WTC11 (cell line): Measurements from ENCODE around the gene BAIAP2. TPM values are rescaled to one million over a fixed set of nuclear protein-coding genes. Genes with fewer than 3 reads are reported as not detected.
A peak's percentile ranks its signal among the peaks of the same experiment; 100 is the strongest.

Experiments
- ATAC-seq: fragments of 200-7000 bp; cut with Tn5 transposase; 2 replicates; pipeline ENCODE4 v1.10.0; 2021; ENCODE audit warnings: mild to moderate bottlenecking, moderate library complexity
- CTCF ChIA-PET: fragments of 300-600 bp; sonication (Branson Sonifier 250); formaldehyde crosslinking; loops from one replicate; lab custom pipeline; 2021; ENCODE audit warnings: antibody characterized with exemption; lab: Charles Lee
- POLR2A ChIA-PET: fragments of 350-600 bp; sonication (Branson Sonifier 250); formaldehyde crosslinking; loops from one replicate; lab custom pipeline; 2021; ENCODE audit warnings: antibody characterized with exemption; lab: Charles Lee
- DNase-seq: peaks from one replicate; pipeline ENCODE4 v3.0.0; 2021; ENCODE audit warnings: low spot score
- H3K27ac Mint-ChIP-seq: 2 replicates; pipeline ENCODE4 v1.8.0; 2021; ENCODE audit warnings: mixed read lengths
- H3K27me3 Mint-ChIP-seq: 2 replicates; pipeline ENCODE4 v1.8.0; 2021; ENCODE audit warnings: low read depth, mild to moderate bottlenecking, moderate library complexity, mixed read lengths
- H3K36me3 Mint-ChIP-seq: 2 replicates; pipeline ENCODE4 v1.8.0; 2021; ENCODE audit warnings: mixed read lengths
- H3K4me1 Mint-ChIP-seq: 2 replicates; pipeline ENCODE4 v1.8.0; 2022; ENCODE audit warnings: mixed read lengths
- H3K4me3 Mint-ChIP-seq: 2 replicates; pipeline ENCODE4 v1.8.0; 2021; ENCODE audit warnings: mild to moderate bottlenecking, moderate library complexity, mixed read lengths
- H3K9me3 Mint-ChIP-seq: 2 replicates; pipeline ENCODE4 v1.8.0; 2021; ENCODE audit warnings: mixed read lengths
- GRHL2 ChIP-seq: fragments of 250-450 bp; sonication (Bioruptor Pico); IDR thresholded peaks from 2 replicates; pipeline ENCODE4 v1.8.0; 2022; ENCODE audit warnings: mild to moderate bottlenecking, moderate library complexity; ENCODE audit not compliant: insufficient replicate concordance, severe bottlenecking
- GTF2I ChIP-seq: fragments of 250-450 bp; sonication (Bioruptor Pico); conservative IDR thresholded peaks from 2 replicates; pipeline ENCODE4 v1.4.0; 2021; ENCODE audit warnings: mild to moderate bottlenecking
- HMGA2 ChIP-seq: fragments of 250-450 bp; sonication (Bioruptor Pico); IDR thresholded peaks from 2 replicates; pipeline ENCODE4 v1.4.0; 2021; ENCODE audit warnings: mild to moderate bottlenecking, moderate library complexity
- NFATC4 ChIP-seq: fragments of 250-450 bp; sonication (Bioruptor Pico); IDR thresholded peaks from 2 replicates; pipeline ENCODE4 v1.9.0; 2021; ENCODE audit warnings: mild to moderate bottlenecking
- NFYB ChIP-seq: sonication (generic); formaldehyde crosslinking; conservative IDR thresholded peaks from 2 replicates; pipeline ENCODE4 v1.8.0; 2022; ENCODE audit warnings: low read depth, missing genetic modification reagents
- RELA ChIP-seq: sonication (generic); formaldehyde crosslinking; IDR thresholded peaks from 2 replicates; pipeline ENCODE4 v1.8.1; 2022; ENCODE audit warnings: missing genetic modification reagents, mild to moderate bottlenecking, borderline replicate concordance
- SMAD4 ChIP-seq: sonication (generic); formaldehyde crosslinking; IDR thresholded peaks from 2 replicates; pipeline ENCODE4 v1.8.0; 2022; ENCODE audit warnings: mild to moderate bottlenecking, missing genetic modification reagents
- ZNF138 ChIP-seq: sonication (generic); formaldehyde crosslinking; conservative IDR thresholded peaks from 2 replicates; pipeline ENCODE4 v1.8.1; 2022; ENCODE audit warnings: mild to moderate bottlenecking, moderate library complexity, missing genetic modification reagents
- ZNF416 ChIP-seq: fragments of 250-450 bp; sonication (Bioruptor Pico); IDR thresholded peaks from 2 replicates; pipeline ENCODE4 v1.9.0; 2021; ENCODE audit warnings: mild to moderate bottlenecking, inconsistent platforms
- total RNA-seq: library from RNA; stranded (reverse); gene quantifications from 3 replicates; pipeline ENCODE4 v1.2.3, GENCODE V29; 2021
- TF ChIP-seq, protein P1 (sequence below): fragments of 250-450 bp; sonication (Bioruptor Pico); IDR thresholded peaks from 2 replicates; pipeline ENCODE4 v1.9.0; 2021; ENCODE audit warnings: mild to moderate bottlenecking, borderline replicate concordance
- TF ChIP-seq, protein P2 (sequence below): sonication (generic); formaldehyde crosslinking; IDR thresholded peaks from 2 replicates; pipeline ENCODE4 v1.8.1; 2022; ENCODE audit warnings: mild to moderate bottlenecking, missing genetic modification reagents, moderate library complexity, borderline replicate concordance
- TF ChIP-seq, protein P3 (sequence below): sonication (generic); formaldehyde crosslinking; IDR thresholded peaks from 2 replicates; pipeline ENCODE4 v1.8.1; 2023; ENCODE audit warnings: mild to moderate bottlenecking, missing genetic modification reagents
- TF ChIP-seq, protein P4 (sequence below): fragments of 250-450 bp; sonication (Bioruptor Pico); IDR thresholded peaks from 2 replicates; pipeline ENCODE4 v1.9.0; 2021; ENCODE audit warnings: mild to moderate bottlenecking
- TF ChIP-seq, protein P5 (sequence below): sonication (generic); formaldehyde crosslinking; IDR thresholded peaks from 2 replicates; pipeline ENCODE4 v1.8.1; 2022; ENCODE audit warnings: missing genetic modification reagents, borderline replicate concordance
- TF ChIP-seq, protein P6 (sequence below): fragments of 250-450 bp; sonication (Bioruptor Pico); IDR thresholded peaks from 2 replicates; pipeline ENCODE4 v2.1.2; 2022; ENCODE audit warnings: mild to moderate bottlenecking, moderate library complexity
- TF ChIP-seq, protein P7 (sequence below): sonication (generic); formaldehyde crosslinking; IDR thresholded peaks from 2 replicates; pipeline ENCODE4 v1.8.0; 2022; ENCODE audit warnings: mild to moderate bottlenecking, missing genetic modification reagents
- TF ChIP-seq, protein P8 (sequence below): sonication (generic); formaldehyde crosslinking; IDR thresholded peaks from 2 replicates; pipeline ENCODE4 v1.8.1; 2023; ENCODE audit warnings: mild to moderate bottlenecking, missing genetic modification reagents, moderate library complexity

Gene BAIAP2
- total RNA-seq, 1 experiment from 2014 or later = 20.7 TPM

DNA sequence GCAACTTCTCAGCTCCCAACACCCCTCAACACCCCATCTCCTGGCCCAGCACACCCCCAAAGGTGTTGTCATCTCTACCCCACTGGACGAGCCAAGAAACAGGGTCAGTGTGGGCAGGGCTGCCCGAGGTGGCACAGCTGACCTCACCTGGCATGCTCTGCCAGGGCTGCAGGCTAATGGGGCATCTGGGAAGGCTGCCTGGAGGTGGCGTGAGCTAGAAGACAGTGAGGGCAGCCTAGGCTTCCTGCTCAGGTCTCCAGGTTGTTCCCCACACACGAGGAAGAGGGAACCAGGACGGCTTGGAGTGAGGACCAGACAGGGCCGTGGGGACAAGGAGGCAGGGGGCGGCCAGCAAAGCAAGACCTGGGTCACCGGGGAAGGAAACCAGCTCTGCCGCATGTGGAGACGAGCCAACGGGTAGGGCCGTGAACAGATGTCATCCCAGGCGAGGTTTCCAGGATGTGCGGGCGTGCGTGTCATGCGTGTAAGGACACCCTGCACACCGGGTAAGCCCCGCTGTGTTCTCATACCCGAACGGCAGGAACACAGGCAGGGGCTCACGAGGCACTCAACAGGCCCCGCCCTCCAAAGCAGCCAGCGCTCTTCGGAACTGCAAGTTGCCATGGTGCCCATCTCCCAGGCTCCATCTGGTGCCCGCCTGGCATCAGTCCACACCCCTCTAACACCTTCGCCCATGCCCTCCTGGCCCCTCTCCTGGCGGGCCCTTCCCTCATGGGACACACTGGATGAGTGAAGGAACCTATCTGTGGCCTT, 100.7 kb downstream of the BAIAP2 start:
- Mint-ChIP-seq H3K36me3 (peaks cover 14% of the 10 kb centered on the region; the same call in 1 of the 2 replicates), H3K4me1 (no peaks in the 10 kb centered on the region), H3K9me3 (peaks cover 19% of the 10 kb centered on the region), H3K27ac (peak overlapping the region; percentile 9; the same call in 1 of the 2 replicates), H3K27me3 (no peaks in the 10 kb centered on the region), H3K4me3 (no peak overlapping the region)
- TF ChIP-seq, protein P1, sequence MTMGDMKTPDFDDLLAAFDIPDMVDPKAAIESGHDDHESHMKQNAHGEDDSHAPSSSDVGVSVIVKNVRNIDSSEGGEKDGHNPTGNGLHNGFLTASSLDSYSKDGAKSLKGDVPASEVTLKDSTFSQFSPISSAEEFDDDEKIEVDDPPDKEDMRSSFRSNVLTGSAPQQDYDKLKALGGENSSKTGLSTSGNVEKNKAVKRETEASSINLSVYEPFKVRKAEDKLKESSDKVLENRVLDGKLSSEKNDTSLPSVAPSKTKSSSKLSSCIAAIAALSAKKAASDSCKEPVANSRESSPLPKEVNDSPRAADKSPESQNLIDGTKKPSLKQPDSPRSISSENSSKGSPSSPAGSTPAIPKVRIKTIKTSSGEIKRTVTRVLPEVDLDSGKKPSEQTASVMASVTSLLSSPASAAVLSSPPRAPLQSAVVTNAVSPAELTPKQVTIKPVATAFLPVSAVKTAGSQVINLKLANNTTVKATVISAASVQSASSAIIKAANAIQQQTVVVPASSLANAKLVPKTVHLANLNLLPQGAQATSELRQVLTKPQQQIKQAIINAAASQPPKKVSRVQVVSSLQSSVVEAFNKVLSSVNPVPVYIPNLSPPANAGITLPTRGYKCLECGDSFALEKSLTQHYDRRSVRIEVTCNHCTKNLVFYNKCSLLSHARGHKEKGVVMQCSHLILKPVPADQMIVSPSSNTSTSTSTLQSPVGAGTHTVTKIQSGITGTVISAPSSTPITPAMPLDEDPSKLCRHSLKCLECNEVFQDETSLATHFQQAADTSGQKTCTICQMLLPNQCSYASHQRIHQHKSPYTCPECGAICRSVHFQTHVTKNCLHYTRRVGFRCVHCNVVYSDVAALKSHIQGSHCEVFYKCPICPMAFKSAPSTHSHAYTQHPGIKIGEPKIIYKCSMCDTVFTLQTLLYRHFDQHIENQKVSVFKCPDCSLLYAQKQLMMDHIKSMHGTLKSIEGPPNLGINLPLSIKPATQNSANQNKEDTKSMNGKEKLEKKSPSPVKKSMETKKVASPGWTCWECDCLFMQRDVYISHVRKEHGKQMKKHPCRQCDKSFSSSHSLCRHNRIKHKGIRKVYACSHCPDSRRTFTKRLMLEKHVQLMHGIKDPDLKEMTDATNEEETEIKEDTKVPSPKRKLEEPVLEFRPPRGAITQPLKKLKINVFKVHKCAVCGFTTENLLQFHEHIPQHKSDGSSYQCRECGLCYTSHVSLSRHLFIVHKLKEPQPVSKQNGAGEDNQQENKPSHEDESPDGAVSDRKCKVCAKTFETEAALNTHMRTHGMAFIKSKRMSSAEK (CRISPR knock-in tag) = no peak
- TF ChIP-seq NFYB (CRISPR knock-in tag) (no peak), ZNF416 (CRISPR knock-in tag) (no peak), GTF2I (no peak), HMGA2 (CRISPR knock-in tag) (no peak)
- TF ChIP-seq, protein P2, sequence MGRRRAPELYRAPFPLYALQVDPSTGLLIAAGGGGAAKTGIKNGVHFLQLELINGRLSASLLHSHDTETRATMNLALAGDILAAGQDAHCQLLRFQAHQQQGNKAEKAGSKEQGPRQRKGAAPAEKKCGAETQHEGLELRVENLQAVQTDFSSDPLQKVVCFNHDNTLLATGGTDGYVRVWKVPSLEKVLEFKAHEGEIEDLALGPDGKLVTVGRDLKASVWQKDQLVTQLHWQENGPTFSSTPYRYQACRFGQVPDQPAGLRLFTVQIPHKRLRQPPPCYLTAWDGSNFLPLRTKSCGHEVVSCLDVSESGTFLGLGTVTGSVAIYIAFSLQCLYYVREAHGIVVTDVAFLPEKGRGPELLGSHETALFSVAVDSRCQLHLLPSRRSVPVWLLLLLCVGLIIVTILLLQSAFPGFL = no peak
- TF ChIP-seq, protein P3, sequence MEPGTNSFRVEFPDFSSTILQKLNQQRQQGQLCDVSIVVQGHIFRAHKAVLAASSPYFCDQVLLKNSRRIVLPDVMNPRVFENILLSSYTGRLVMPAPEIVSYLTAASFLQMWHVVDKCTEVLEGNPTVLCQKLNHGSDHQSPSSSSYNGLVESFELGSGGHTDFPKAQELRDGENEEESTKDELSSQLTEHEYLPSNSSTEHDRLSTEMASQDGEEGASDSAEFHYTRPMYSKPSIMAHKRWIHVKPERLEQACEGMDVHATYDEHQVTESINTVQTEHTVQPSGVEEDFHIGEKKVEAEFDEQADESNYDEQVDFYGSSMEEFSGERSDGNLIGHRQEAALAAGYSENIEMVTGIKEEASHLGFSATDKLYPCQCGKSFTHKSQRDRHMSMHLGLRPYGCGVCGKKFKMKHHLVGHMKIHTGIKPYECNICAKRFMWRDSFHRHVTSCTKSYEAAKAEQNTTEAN (CRISPR knock-in tag) = no peak
- ATAC-seq = no peak
- CTCF ChIA-PET = interaction anchor here (0.8 to 0.9 kb wide), 2 partner anchors 14 to 112 kb away, joined by 3 read pairs; no protein-coding TSS in a partner anchor
- POLR2A ChIA-PET = no interaction called here
- no peak for DNase-seq

DNA sequence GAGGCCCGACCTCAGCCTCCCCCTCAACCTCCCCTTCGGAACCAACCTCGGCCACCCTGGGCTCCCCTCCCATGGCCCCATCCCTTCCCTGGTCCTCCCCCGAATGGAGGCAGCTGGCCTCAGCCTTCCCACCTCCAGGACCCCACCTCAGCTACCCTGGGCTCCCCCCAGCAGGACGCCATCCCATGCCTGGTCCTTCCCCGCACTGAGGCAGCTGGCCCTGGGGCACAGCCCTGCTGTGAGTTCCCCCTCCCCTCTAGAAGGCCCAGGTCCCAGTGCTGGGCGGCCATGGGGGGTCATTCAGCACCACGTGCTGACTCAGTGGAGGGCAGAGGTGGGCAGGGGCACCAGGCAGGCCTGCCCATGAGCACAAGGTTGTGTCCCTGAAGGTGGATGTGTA, 101.4 kb downstream of the BAIAP2 start:
- Mint-ChIP-seq H3K9me3 (peaks cover 19% of the 10 kb centered on the region), H3K4me3 (no peak overlapping the region), H3K27me3 (no peaks in the 10 kb centered on the region), H3K27ac (no peak overlapping the region), H3K4me1 (no peaks in the 10 kb centered on the region), H3K36me3 (peaks cover 14% of the 10 kb centered on the region; the same call in 1 of the 2 replicates)
- DNase-seq (no peak), ATAC-seq (no peak)
- POLR2A ChIA-PET = no interaction called here
- CTCF ChIA-PET = no interaction called here
- TF ChIP-seq, protein P4, sequence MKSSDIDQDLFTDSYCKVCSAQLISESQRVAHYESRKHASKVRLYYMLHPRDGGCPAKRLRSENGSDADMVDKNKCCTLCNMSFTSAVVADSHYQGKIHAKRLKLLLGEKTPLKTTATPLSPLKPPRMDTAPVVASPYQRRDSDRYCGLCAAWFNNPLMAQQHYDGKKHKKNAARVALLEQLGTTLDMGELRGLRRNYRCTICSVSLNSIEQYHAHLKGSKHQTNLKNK (CRISPR knock-in tag) = no peak
- TF ChIP-seq GRHL2 (CRISPR knock-in tag) = no peak
- no peak for TF ChIP-seq NFATC4 (CRISPR knock-in tag)
- TF ChIP-seq RELA (CRISPR knock-in tag) = no peak
- no peak for TF ChIP-seq ZNF138 (CRISPR knock-in tag)
- TF ChIP-seq, protein P5, sequence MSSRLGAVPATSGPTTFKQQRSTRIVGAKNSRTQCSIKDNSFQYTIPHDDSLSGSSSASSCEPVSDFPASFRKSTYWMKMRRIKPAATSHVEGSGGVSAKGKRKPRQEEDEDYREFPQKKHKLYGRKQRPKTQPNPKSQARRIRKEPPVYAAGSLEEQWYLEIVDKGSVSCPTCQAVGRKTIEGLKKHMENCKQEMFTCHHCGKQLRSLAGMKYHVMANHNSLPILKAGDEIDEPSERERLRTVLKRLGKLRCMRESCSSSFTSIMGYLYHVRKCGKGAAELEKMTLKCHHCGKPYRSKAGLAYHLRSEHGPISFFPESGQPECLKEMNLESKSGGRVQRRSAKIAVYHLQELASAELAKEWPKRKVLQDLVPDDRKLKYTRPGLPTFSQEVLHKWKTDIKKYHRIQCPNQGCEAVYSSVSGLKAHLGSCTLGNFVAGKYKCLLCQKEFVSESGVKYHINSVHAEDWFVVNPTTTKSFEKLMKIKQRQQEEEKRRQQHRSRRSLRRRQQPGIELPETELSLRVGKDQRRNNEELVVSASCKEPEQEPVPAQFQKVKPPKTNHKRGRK (CRISPR knock-in tag) = no peak
- TF ChIP-seq, protein P6, sequence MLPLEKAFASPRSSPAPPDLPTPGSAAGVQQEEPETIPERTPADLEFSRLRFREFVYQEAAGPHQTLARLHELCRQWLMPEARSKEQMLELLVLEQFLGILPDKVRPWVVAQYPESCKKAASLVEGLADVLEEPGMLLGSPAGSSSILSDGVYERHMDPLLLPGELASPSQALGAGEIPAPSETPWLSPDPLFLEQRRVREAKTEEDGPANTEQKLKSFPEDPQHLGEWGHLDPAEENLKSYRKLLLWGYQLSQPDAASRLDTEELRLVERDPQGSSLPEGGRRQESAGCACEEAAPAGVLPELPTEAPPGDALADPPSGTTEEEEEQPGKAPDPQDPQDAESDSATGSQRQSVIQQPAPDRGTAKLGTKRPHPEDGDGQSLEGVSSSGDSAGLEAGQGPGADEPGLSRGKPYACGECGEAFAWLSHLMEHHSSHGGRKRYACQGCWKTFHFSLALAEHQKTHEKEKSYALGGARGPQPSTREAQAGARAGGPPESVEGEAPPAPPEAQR (CRISPR knock-in tag) = no peak
- TF ChIP-seq, protein P7, sequence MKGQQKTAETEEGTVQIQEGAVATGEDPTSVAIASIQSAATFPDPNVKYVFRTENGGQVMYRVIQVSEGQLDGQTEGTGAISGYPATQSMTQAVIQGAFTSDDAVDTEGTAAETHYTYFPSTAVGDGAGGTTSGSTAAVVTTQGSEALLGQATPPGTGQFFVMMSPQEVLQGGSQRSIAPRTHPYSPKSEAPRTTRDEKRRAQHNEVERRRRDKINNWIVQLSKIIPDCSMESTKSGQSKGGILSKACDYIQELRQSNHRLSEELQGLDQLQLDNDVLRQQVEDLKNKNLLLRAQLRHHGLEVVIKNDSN (CRISPR knock-in tag) = no peak
- TF ChIP-seq, protein P8, sequence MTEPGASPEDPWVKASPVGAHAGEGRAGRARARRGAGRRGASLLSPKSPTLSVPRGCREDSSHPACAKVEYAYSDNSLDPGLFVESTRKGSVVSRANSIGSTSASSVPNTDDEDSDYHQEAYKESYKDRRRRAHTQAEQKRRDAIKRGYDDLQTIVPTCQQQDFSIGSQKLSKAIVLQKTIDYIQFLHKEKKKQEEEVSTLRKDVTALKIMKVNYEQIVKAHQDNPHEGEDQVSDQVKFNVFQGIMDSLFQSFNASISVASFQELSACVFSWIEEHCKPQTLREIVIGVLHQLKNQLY (CRISPR knock-in tag) = no peak
- no peak for TF ChIP-seq SMAD4
- TF ChIP-seq, protein P1 (CRISPR knock-in tag) = no peak
